ENCODE results near the gene AP1G1.

The AP1G1 gene

GRCh38 chr16:71754652-71755051 is 54.0 kb downstream of the AP1G1 start:
- no peaks in the 10 kb centered on the region for H4K20me1 ChIP-seq (ENCODE audit: insufficient read depth)
- no peaks in the 10 kb centered on the region for H3K27me3 ChIP-seq (ENCODE audit: insufficient read depth, low read depth)
- no peak overlapping the region for H3K9ac ChIP-seq
- H2AFZ ChIP-seq (ENCODE audit: low read depth), result no peak overlapping the region
- no peaks in the 10 kb centered on the region for H3K79me2 ChIP-seq (ENCODE audit: insufficient read depth, low read depth)
- TF ChIP-seq CTCF (conservative IDR thresholded peaks at IDR 0.05; ENCODE audit: low read depth, low read length), result no peak
- H3K4me1 ChIP-seq (ENCODE audit: low read depth, poor library complexity, severe bottlenecking), result no peaks in the 10 kb centered on the region
- no peak overlapping the region for H3K4me2 ChIP-seq
- H3K27ac ChIP-seq, result no peak overlapping the region
- H3K4me3 ChIP-seq (IDR thresholded peaks at IDR 0.05; ENCODE audit: insufficient read depth, low read depth, low read length), result no peak overlapping the region
- H3K36me3 ChIP-seq (ENCODE audit: insufficient read depth), result peaks cover 5% of the 10 kb centered on the region; the same call in 1 of the 2 replicates

GRCh38 chr16:71754108-71754507 is 54.5 kb downstream of the AP1G1 start:
- no peak overlapping the region for H3K4me3 ChIP-seq (IDR thresholded peaks at IDR 0.05; ENCODE audit: insufficient read depth, low read depth, low read length)
- peaks cover 5% of the 10 kb centered on the region; the same call in 1 of the 2 replicates for H3K36me3 ChIP-seq (ENCODE audit: insufficient read depth)
- no peaks in the 10 kb centered on the region for H3K27me3 ChIP-seq (ENCODE audit: insufficient read depth, low read depth)
- H3K27ac ChIP-seq, result no peak overlapping the region
- no peak overlapping the region for H3K4me2 ChIP-seq
- no peak overlapping the region for H3K9ac ChIP-seq
- H2AFZ ChIP-seq (ENCODE audit: low read depth), result no peak overlapping the region
- TF ChIP-seq CTCF (conservative IDR thresholded peaks at IDR 0.05; ENCODE audit: low read depth, low read length), result no peak
- H3K79me2 ChIP-seq (ENCODE audit: insufficient read depth, low read depth), result no peaks in the 10 kb centered on the region
- no peaks in the 10 kb centered on the region for H4K20me1 ChIP-seq (ENCODE audit: insufficient read depth)
- H3K4me1 ChIP-seq (ENCODE audit: low read depth, poor library complexity, severe bottlenecking), result no peaks in the 10 kb centered on the region

GRCh38 chr16:71748226-71748625 is 60.4 kb downstream of the AP1G1 start:
- no peak overlapping the region for H3K4me3 ChIP-seq (IDR thresholded peaks at IDR 0.05; ENCODE audit: insufficient read depth, low read depth, low read length)
- H3K36me3 ChIP-seq (ENCODE audit: insufficient read depth), result no peaks in the 10 kb centered on the region
- no peak overlapping the region for H3K9ac ChIP-seq
- H3K4me2 ChIP-seq, result no peak overlapping the region
- no peaks in the 10 kb centered on the region for H3K27me3 ChIP-seq (ENCODE audit: insufficient read depth, low read depth)
- H3K27ac ChIP-seq, result no peak overlapping the region
- no peaks in the 10 kb centered on the region for H3K79me2 ChIP-seq (ENCODE audit: insufficient read depth, low read depth)
- no peak overlapping the region for H2AFZ ChIP-seq (ENCODE audit: low read depth)
- no peaks in the 10 kb centered on the region for H4K20me1 ChIP-seq (ENCODE audit: insufficient read depth)
- no peak for TF ChIP-seq CTCF (conservative IDR thresholded peaks at IDR 0.05; ENCODE audit: low read depth, low read length)
- H3K4me1 ChIP-seq (ENCODE audit: low read depth, poor library complexity, severe bottlenecking), result no peaks in the 10 kb centered on the region

GRCh38 chr16:71746442-71747046 is 62.1 kb downstream of the AP1G1 start:
- Histone ChIP-seq H3K4me1 (ENCODE audit: low read depth, poor library complexity, severe bottlenecking) (no peaks in the 10 kb centered on the region), H4K20me1 (ENCODE audit: insufficient read depth) (no peaks in the 10 kb centered on the region), H2AFZ (ENCODE audit: low read depth) (no peak overlapping the region), H3K27me3 (ENCODE audit: insufficient read depth, low read depth) (no peaks in the 10 kb centered on the region), H3K27ac (no peak overlapping the region), H3K79me2 (ENCODE audit: insufficient read depth, low read depth) (no peaks in the 10 kb centered on the region), H3K4me2 (no peak overlapping the region), H3K36me3 (ENCODE audit: insufficient read depth) (no peaks in the 10 kb centered on the region), H3K4me3 (IDR thresholded peaks at IDR 0.05; ENCODE audit: insufficient read depth, low read depth, low read length) (no peak overlapping the region), H3K9ac (no peak overlapping the region)
- TF ChIP-seq CTCF (conservative IDR thresholded peaks at IDR 0.05; ENCODE audit: low read depth, low read length), result peak; percentile 64
